Stimulated activated CD4-positive, alpha-beta T cell treated with anti-CD3 and anti-CD28 coated beads, Interleukin-15, amount 100 ng/mL, for 24 hours (primary cell): ENCODE data around the gene EEF2K.

Source experiments
- DNase-seq: peaks from one replicate; pipeline ENCODE4 v3.0.0-alpha.2; 2020

EEF2K gene

DNA sequence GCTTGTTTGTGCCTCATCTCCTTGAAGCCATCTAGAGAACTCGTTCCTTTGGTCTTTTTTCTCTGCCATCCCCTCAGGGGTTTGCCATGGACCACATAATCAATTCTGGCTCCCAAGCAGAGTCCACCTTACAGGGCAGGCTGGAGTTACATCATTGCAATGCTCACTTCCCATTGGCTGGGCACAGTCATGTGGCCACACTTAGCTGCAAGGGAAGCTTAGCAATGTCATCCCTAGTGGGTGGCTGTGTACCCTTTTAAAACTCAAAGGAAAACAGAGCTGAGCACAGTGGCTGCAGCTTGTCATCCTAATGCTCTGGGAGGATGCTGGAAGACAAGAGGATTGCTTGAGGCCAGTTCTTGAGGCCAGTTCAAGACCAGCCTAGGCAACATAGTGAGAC is 49.3 kb downstream of the EEF2K start:
- no peak for DNase-seq

GRCh38 chr16:22257440-22257839 is 51.4 kb downstream of the EEF2K start:
- no peak for DNase-seq

DNA sequence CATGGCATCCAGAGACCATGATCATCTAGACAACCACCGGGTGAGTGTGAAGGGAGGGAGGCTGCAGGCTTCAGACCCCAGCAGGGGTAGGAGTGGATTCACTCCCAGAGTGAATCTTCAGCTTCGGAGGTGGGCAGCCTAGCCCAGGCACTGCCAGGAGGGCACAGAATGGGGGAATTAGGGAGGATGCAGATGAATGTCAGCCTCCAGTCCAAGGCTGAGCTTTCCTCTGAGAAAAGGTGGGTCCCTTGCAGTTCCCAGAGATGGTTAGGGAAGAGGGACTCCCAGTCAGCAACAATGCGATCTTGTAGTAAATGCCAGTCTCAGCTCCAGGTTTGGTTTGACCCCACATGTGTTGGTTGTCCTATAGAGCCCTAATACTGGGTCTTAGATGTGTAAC is 54.4 kb downstream of the EEF2K start:
- no peak for DNase-seq

DNA sequence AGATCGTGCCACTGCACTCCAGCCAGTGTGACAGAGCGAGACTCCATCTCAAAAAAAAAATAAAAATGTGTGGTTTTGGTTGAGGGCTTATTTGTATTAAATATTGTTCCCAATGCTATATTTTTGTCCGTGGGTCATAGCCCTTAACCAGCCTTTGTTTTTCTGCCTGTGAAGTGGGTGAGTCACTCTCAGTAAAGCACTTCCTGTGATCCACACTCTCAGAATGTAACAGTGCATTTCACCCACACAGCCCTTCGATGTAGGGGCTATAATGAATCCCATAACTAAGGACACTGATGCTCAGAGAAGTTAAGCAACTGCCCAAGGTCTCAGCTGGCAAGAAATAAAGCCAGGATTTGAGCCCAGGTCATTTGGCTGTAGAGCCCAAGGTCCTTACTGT is 56.4 kb downstream of the EEF2K start:
- DNase-seq: no peak

DNA sequence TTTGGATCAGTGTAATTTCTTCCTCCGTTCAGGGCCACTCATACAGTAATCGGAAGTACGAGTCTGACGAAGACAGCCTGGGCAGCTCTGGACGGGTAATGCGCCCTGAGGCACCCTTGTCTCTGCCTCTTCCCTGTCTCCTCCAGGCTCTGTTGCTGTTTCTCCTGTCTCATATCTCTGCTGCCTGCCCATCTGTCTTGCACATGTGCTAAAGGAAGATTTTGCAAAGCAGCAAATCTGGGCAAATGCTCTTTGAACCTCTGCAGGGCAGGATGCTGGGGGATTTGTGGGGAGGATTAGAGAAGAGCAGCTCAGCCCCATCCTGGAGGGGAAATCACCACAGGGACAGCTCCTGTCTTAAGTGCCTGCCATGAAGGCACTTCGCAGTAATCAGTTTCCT is 58.7 kb downstream of the EEF2K start:
- no peak for DNase-seq

GRCh38 chr16:22265351-22265750 is 59.3 kb downstream of the EEF2K start:
- DNase-seq: no peak

- DNase-seq: no peak
Measured at GRCh38 chr16:22266546-22266945, 60.5 kb downstream of the EEF2K start.

DNA sequence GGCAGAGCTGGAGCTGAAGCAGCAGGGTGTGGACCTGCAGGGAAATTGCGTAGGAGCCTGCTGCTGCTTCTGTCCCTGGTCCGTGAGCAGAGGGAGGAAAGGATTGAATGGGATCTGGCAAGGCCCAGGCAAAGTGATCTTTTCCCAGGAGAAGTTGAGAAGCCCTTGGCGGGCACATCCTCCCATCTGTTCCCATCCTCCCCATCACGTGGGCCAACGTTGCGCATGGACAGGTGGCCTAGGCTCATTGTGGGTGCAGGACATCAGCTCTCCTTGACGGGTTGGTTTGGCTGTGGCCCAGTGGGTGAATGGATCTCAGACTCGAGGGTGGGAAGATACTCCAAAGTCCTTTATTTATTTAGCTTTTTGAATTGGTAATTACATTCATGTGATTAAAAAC is 61.7 kb downstream of the EEF2K start:
- DNase-seq: no peak

DNA sequence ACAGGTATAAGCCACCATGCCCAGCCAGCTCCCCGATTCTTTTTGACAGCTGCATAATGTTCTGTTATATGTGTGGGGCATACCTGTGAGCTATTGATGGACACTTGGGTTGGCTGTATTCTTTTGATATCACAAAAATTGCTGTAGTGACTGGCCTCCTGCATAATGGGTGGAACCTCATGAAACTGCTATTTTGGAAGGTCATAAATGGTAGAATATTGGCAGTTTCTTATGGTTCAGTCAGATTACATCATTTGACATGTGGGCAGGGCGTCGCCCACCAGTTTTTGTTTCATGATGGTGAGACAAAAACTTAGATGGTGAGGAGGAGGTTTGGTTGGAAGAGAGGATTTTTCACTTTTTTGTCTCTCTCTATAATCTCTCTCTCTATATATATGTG is 64.4 kb downstream of the EEF2K start:
- DNase-seq: no peak

DNA sequence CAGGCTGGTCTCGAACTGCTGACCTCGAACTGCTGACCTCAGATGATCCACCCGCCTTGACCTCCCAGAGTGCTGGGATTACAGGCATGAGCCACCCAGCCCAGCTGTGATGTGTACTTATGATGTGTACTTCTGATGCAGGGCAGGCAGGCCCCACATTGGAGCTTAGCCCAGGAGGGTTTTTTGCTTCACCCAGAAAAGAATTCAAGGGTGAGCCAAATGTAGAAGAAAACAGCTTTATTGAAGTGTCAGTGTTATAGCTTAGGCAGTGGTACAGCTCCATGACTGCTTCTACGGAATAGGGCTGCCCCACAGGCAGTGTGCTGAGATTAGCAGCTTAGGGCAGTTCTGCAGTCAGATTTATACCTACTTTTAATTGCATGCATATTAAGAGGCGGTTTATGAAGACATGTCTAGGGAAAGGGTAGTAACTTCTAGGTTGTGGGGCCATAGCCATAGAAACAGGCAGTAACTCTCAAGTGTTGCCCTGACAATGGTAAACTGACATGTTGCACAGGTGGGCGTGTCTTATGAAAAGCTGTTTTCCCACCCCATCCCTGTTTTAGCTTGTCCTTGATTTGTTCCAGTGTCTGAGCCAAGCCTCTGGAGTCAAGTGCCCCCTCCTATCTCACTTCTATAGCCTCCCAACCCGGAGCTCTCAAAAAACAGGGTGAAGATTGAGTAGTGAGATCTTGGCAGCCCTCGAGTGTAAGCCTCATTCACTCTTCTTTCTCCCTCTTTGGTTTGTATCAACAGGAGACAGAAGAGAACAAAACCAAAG is 67.0 kb downstream of the EEF2K start:
- DNase-seq: no peak

DNA sequence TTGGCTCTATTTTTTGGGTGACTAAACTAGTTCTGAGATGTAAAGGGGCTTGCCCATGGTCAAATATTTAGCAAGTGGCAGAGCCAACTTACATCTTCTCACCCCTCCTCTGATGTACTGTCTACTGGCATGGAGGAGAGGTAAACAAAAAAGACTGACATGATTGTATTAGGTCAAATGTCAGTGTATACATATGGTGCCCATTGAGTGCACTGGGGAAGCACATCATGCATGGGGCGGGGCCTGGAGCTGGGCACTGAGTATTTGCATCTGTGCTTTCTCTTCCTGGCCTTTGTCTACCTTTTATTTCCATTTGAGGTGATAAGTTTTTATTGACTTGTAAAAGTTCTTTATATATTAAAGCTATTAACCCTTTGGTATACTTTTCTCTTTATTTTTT is 68.8 kb downstream of the EEF2K start:
- no peak for DNase-seq

DNA sequence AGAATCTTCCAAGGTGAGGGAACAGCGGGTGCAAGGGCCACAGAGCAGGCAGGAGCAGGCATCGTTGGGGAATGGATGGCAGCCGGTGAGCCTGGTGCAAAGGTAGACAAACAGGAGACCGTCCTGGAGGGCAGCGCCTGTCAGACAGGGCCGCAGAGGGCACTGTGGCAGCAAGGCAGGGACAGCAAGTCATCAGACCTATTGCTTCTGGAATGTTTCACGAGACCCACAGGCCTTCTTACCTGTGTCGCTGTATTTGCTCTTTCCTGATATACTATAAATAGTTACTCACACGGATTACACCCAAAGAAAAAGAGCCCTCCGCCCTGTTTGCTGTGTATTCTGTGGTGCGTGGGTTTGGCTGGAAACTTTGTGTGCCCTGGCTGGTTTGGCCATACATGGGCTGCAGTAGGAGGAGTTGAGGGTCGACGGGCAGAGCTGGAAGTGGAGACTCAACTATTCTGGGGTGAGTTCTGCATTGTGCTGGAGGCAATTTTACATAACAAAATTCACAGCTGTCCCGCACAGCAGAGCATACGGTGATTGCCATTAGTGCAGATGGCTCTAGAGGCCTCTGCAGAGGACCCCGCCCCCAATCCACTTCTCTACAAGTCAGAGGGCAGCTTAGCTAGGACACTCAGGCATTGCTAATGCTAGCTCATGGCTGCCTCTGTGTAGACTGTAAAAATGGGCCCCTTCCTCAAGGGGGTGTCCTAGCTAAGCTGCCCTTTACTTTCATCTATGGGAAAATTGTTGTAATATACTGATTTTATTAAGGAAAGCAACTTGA is 72.6 kb downstream of the EEF2K start:
- no peak for DNase-seq

DNA sequence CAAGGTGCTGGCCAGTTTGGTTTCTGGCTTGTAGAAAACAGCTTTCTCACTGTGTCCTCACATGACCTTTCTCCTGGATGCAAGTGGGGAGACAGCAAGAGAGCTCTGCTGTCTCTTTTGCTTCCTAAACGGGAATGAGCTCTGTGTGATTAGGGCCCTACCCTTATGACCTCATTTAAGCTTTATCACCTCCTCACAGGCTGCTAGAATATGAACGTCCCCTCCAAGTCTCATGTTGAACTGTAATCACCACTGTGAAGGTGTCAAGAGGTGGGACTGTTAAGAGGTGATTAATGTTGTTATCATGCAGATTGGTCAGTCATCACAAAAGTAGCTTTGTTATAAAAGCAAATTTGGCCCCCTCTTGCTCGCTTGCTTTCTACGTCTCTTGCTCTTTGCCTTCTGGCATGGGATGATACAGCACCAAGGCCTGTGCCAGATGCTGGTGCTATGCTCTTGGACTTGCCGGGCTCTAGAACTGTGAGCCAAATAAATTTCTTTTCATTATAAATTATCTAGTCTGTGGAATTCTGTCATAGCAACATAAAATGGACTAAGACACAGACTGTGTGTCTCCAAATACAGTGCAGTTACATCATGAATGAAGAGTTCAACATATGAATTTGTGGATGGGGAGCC is 76.3 kb downstream of the EEF2K start:
- DNase-seq: no peak

GRCh38 chr16:22284637-22285036 is 78.6 kb downstream of the EEF2K start:
- no peak for DNase-seq

- no peak for DNase-seq
Measured at GRCh38 chr16:22285080-22285479, 79.0 kb downstream of the EEF2K start.

- DNase-seq: no peak
Measured at GRCh38 chr16:22291020-22291419, 84.9 kb downstream of the EEF2K start.

DNA sequence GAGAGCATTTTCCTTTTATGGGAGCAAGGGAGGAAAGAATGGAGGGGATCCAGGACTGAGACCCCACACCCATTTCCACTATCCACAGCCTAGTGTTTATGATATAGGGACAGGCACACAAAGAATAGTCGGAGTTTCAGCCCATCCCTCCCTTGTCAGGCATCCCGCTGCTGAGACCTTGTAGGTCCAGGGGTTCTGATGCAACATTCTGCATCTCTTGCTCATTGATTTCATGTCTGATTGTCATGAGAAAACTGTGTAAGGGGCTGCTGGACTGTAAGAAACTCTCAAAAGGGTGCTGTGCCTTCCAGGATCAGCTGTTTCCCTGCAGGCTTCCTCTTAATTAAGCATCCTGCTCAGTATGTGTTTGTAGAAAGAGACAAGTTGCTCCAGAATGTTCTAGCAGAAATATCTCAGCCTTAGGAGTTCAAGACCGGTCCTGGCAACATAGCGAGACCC is 85.8 kb downstream of the EEF2K start:
- DNase-seq: no peak

DNA sequence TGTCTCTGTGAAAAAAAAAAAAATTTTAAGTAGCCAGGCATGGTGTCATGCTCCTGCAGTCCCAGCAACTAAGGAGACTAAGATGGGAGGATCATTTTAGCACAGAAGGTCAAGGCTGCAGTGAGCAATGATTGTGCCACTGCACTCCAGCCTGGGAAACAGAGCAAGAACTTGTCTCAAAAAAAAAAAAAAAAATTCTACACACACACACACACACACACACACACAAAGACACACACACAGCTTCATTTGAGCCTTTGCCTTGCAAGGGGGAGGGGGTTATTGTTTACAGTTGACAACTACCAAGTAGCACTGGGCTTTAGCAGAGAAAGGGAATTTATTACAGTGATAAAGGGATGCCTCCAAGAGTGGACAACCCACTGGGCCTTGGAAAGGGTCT is 86.2 kb downstream of the EEF2K start:
- DNase-seq: no peak

DNA sequence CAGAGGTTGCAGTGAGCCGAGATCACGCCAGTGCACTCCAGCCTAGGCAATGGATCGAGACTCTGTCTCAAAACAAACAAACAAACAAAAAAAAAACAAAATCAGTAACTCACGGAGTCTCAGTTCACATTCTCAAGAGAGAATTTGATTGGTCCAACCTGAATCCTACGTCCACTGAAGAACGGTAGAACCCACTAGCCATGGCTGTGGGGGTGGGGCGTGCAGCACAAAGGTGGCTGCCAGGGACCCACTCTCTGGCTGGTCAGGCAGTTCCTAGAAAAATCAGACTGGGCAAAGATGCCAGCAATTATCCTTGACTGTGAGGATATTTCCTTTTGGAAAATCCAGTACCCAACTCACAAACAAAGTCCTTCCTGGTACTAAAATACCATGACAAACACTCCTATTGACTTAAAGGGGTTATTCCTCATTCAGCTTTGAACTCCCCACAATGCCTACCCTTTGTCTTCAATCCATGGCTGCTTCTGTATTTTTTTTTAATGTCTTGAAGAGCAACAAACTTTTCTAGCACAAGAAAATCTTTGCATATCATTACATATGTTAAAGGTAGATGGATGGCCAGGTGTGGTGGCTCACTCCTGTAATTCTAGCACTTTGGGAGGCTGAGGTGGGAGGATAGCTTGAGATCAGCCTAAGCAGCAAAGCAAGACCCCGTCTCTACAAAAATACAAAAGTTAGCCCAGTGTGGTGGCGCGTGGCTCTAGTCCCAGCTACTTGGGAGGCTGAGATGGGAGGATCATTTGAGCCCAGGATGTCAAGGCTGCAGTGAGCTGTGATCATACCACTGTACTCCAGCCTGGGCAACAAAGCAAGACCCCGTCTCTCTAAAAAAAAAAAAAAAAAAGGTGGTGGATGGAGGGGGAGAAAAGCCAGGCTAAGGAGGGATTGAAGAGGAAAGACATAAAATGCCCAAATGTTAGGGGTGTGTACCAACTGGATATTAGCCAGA is 87.3 kb downstream of the EEF2K start:
- DNase-seq: no peak

DNA sequence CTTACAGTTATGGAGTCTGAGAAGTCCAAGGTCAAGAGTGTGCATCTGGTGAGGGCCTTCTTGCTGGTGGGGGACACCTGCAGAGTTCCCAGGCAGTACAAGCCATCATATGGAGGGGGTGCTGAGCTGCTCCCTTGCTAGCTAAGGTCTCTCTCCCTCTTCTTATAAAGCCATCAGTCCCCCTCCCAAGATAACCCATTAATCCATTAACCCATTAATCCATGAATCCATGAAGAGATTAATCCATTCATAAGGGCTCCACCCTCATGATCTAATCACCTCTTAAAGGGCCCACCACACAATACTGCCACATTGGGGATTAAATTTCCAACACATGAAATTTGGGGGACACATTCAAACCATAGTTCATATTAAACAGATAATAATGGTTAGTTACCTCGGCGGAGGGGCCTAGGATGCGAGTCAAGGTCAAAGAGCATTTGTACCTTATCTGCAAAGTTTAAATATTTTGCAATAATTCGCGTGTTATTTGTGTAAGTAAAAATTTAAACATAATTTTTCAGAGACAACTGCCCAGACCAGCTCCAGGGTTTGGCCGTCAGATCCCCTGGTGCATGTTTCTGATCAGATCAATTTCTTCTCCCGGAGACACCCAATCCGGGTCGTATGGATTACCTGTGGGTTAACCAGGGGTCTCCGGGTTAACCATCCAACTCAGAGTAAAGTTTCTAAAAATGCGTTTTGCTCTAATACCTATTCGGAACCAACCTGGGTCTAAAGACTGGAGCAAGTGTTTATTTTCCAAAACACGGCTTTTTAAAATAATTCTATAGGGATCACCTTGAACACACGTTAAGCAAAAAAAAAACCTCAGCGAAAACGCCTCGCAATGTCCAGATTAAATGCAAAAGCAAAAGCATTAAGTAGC is 90.4 kb downstream of the EEF2K start:
- DNase-seq: no peak

GRCh38 chr16:22297114-22297870 is 91.2 kb downstream of the EEF2K start, which contains the start of gene POLR3E:
TSS of gene POLR3E (plus strand) at chr16:22297409. CDS start at chr16:22302969, 5,560 bp downstream.
- peak; percentile 100 for DNase-seq
